HEK293 (cell line): ENCODE results near the gene WNT4.

ENCODE experiments used
- SCRT1 ChIP-seq: fragments of 450-650 bp; formaldehyde crosslinking; IDR thresholded peaks from 2 replicates; pipeline ENCODE4 v1.5.1; 2016; ENCODE audit warnings: missing biosample characterization, missing genetic modification characterization, borderline replicate concordance
- ZBTB1 ChIP-seq: fragments of 450-650 bp; formaldehyde crosslinking; IDR thresholded peaks from 2 replicates; pipeline ENCODE4 v1.5.1; 2016; ENCODE audit warnings: missing biosample characterization, missing genetic modification characterization

DNA sequence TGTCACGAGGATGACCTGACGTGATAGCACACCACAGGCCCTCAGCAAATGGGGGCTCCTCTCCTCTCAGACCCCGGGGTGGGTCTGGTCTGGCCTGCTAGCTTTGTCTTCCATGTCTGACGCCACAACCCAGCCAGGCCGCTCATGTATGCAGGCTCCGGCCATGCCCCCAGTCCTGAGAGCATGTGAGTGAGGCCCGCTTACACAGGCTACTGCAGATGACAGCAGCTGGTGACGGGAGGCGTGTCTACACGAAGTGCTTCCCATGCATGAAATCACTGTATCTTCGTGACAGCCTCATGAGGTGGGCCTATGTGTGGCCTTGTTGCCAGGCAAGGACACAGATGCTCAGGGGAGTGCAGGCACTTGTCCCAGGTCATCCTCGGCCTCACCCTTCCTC is 16.4 kb downstream of the WNT4 start:
- TF ChIP-seq SCRT1 = no peak
- no peak for TF ChIP-seq ZBTB1
